T follicular helper cell (primary cell): ENCODE data around the gene MET.
"Not testable (repeated sequence)": the region's sequence is repeated elsewhere in the genome, so short reads cannot be mapped to it uniquely, and the experiment has no call there.

Experiments used
- DNase-seq: peaks from one replicate; pipeline ENCODE4 v3.0.0-alpha.2; 2020; ENCODE audit warnings: low read depth
- total RNA-seq, 2 experiments: gene quantifications; one replicate each; lab custom pipeline; 2026; lab: John Stamatoyannopoulos, UW

The MET gene
- 0.18 to 4.6 reads per million in 2 experiments for total RNA-seq

- no peak for DNase-seq
Measured at GRCh38 chr7:116671681-116672595, at the start of gene MET. MET (plus strand) TSS chr7:116672196; CDS start chr7:116699085, 26,889 bp downstream.

GRCh38 chr7:116626886-116627285 lies 45.1 kb upstream of the MET start:
- DNase-seq = no peak

- DNase-seq = no peak
Measured at GRCh38 chr7:116629051-116629463, 42.9 kb upstream of the MET start.

GRCh38 chr7:116630357-116630756 lies 41.6 kb upstream of the MET start:
- DNase-seq = no peak

- DNase-seq = no peak
Measured at GRCh38 chr7:116630932-116631671, 40.9 kb upstream of the MET start.

GRCh38 chr7:116631676-116632075 lies 40.3 kb upstream of the MET start:
- DNase-seq = no peak

- no peak for DNase-seq
Measured at GRCh38 chr7:116632384-116632783, 39.6 kb upstream of the MET start.

GRCh38 chr7:116633131-116633988 lies 38.6 kb upstream of the MET start:
- DNase-seq = no peak

- no peak for DNase-seq
Measured at GRCh38 chr7:116636997-116637396, 35.0 kb upstream of the MET start.

GRCh38 chr7:116638592-116638991 lies 33.4 kb upstream of the MET start:
- DNase-seq = not testable (repeated sequence)

GRCh38 chr7:116641551-116642153 lies 30.3 kb upstream of the MET start:
- no peak for DNase-seq

GRCh38 chr7:116643148-116643547 lies 28.8 kb upstream of the MET start:
- DNase-seq = not testable (repeated sequence)

GRCh38 chr7:116644628-116645027 lies 27.4 kb upstream of the MET start:
- no peak for DNase-seq

- no peak for DNase-seq
Measured at GRCh38 chr7:116647290-116647689, 24.7 kb upstream of the MET start.

- no peak for DNase-seq
Measured at GRCh38 chr7:116647861-116648260, 24.1 kb upstream of the MET start.

GRCh38 chr7:116650436-116650835 lies 21.6 kb upstream of the MET start:
- no peak for DNase-seq

- no peak for DNase-seq
Measured at GRCh38 chr7:116652793-116653192, 19.2 kb upstream of the MET start.

GRCh38 chr7:116653204-116653603 lies 18.8 kb upstream of the MET start:
- DNase-seq = no peak

- no peak for DNase-seq
Measured at GRCh38 chr7:116653646-116654045, 18.4 kb upstream of the MET start.

GRCh38 chr7:116659248-116659647 lies 12.7 kb upstream of the MET start:
- DNase-seq = not testable (repeated sequence)

- DNase-seq = no peak
Measured at GRCh38 chr7:116661865-116662264, 10.1 kb upstream of the MET start.

GRCh38 chr7:116663744-116664143 lies 8.3 kb upstream of the MET start:
- DNase-seq = no peak
